CD4-positive, alpha-beta T cell (primary cell): Measurements from ENCODE around the gene PRKCB. TPM values are rescaled to one million over a fixed set of nuclear protein-coding genes. Genes with fewer than 3 reads are reported as not detected.

Experiments used
- ATAC-seq: fragments of 200-7000 bp; cut with Tn5 transposase; one replicate; pipeline ENCODE4 v1.10.0; 2022; ENCODE audit warnings: mild to moderate bottlenecking; ENCODE audit not compliant: poor library complexity
- CTCF ChIA-PET: fragments of 350-600 bp; sonication (Branson Sonifier 250); formaldehyde crosslinking; loops from one replicate; lab custom pipeline; 2021; ENCODE audit warnings: antibody characterized with exemption, inconsistent platforms; lab: Charles Lee
- POLR2A ChIA-PET: fragments of 350-600 bp; sonication (Branson Sonifier 250); formaldehyde crosslinking; loops from one replicate; lab custom pipeline; 2021; ENCODE audit warnings: antibody characterized with exemption, inconsistent platforms; lab: Charles Lee
- DNase-seq, 14 experiments: peaks; one replicate each; pipeline ENCODE4 v3.0.0-alpha.2; 2013 to 2020; ENCODE audit warnings: mixed read lengths in 2 of 14
- H3K27ac ChIP-seq, 2 donors: one replicate each; pipeline versions ENCODE4 v1.5.1 to v1.7.0; 2013; ENCODE audit warnings: low read length in 2 of 2, low read depth in 1 of 2, mild to moderate bottlenecking in 1 of 2
- H3K27me3 ChIP-seq, 2 experiments: 1 replicate in 1 of 2; 2 replicates in 1 of 2; pipeline versions ENCODE4 v1.6.1 to v1.7.0; 2013; ENCODE audit warnings: low read length in 2 of 2, control low read depth in 1 of 2, mild to moderate bottlenecking in 1 of 2, moderate library complexity in 1 of 2; ENCODE audit not compliant: insufficient read depth in 2 of 2, control insufficient read depth in 1 of 2
- H3K36me3 ChIP-seq: one replicate; pipeline ENCODE4 v1.6.1; 2013; ENCODE audit warnings: low read length, control low read depth; ENCODE audit not compliant: insufficient read depth
- H3K4me1 ChIP-seq: one replicate; pipeline ENCODE4 v1.6.1; 2013; ENCODE audit warnings: low read length, control low read depth; ENCODE audit not compliant: insufficient read depth
- H3K4me3 ChIP-seq: one replicate; pipeline ENCODE4 v1.5.1; 2013; ENCODE audit warnings: mild to moderate bottlenecking, low read length, moderate library complexity
- H3K9me3 ChIP-seq, 2 experiments: 1 replicate in 1 of 2; 2 replicates in 1 of 2; pipeline versions ENCODE4 v1.6.1 to v1.7.0; 2013; ENCODE audit warnings: low read length in 2 of 2, mild to moderate bottlenecking in 2 of 2, control low read depth in 1 of 2, moderate library complexity in 1 of 2; ENCODE audit not compliant: control insufficient read depth in 1 of 2, insufficient read depth in 1 of 2
- H3K27ac Mint-ChIP-seq: one replicate; pipeline ENCODE4 v1.8.0; 2020; ENCODE audit warnings: mixed read lengths
- H3K27me3 Mint-ChIP-seq: one replicate; pipeline ENCODE4 v1.8.0; 2021; ENCODE audit warnings: mixed read lengths
- H3K36me3 Mint-ChIP-seq: one replicate; pipeline ENCODE4 v1.8.0; 2021; ENCODE audit warnings: low read depth, mixed read lengths
- H3K4me1 Mint-ChIP-seq: one replicate; pipeline ENCODE4 v1.8.0; 2021; ENCODE audit warnings: low read depth, mixed read lengths
- H3K4me3 Mint-ChIP-seq: one replicate; pipeline ENCODE4 v1.8.0; 2020; ENCODE audit warnings: mild to moderate bottlenecking, mixed read lengths
- H3K9me3 Mint-ChIP-seq: one replicate; pipeline ENCODE4 v1.8.0; 2020; ENCODE audit warnings: mixed read lengths
- intact Hi-C, 2 experiments: fragments of 100-400 bp; cut with DNase I in 1 of 2; cut with micrococcal nuclease in 1 of 2; formaldehyde crosslinking; loops; one replicate each; pipeline versions ENCODE4 v1.15.1 to v1.9.0; 2023 to 2025; cut with DNase I, micrococcal nuclease
- total RNA-seq, 174 experiments: library from RNA in 2 of 174; stranded (reverse) in 2 of 174; gene quantifications; one replicate each; pipeline ENCODE4 v1.2.3 and lab custom pipeline; 2021 to 2026
- TF ChIP-seq, protein P1 (sequence below): fragments of 200-600 bp; IDR thresholded peaks from one replicate; pipeline ENCODE4 v1.8.0; 2022; ENCODE audit warnings: antibody characterized with exemption, mild to moderate bottlenecking

The PRKCB gene
- total RNA-seq, 2 experiments from 2014 or later: 64.7 TPM

DNA sequence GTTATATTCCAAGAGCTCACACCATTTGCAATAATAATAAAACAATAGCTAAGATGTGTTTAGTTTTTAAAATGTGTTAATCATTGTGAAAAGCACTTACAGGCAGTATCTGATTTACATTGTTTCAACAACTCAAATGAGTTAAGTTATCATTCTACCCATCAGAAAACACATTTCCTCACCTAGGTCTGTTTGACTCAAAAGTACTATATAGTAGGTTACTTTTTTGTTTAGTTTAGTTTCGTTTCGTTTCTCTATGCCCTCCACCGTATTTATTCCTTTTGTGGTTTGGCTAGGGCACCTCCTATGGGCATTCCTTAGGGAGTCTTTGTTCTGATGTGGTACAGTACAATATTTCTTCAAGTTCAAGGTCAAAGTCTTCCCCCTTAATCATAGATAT is 201.6 kb downstream of the PRKCB start:
- no peak for ATAC-seq
- Mint-ChIP-seq H3K9me3 (peaks cover 2% of the 10 kb centered on the region), H3K27me3 (no peaks in the 10 kb centered on the region), H3K36me3 (peaks cover 72% of the 10 kb centered on the region), H3K4me3 (no peak overlapping the region), H3K27ac (no peak overlapping the region), H3K4me1 (peaks cover 48% of the 10 kb centered on the region)
- Histone ChIP-seq H3K4me3 (no peak overlapping the region), H3K27me3 (no peaks in the 10 kb centered on the region), H3K27ac (no peak overlapping the region), H3K9me3 (no peaks in the 10 kb centered on the region), H3K36me3 (peaks cover 32% of the 10 kb centered on the region), H3K4me1 (peaks cover 36% of the 10 kb centered on the region)
- CTCF ChIA-PET: interaction anchor here (1.3 to 2.3 kb wide), 4 partner anchors 22 to 234 kb away, joined by 3 to 10 read pairs (median 6); no protein-coding TSS in a partner anchor
- intact Hi-C loops: loop anchor here (2.0 to 10.0 kb wide), 3 partner anchors 27 to 363 kb away; partner anchors contain the start of gene PLK1 (in 1 of the 2)
- no peak for DNase-seq
- TF ChIP-seq, protein P1, sequence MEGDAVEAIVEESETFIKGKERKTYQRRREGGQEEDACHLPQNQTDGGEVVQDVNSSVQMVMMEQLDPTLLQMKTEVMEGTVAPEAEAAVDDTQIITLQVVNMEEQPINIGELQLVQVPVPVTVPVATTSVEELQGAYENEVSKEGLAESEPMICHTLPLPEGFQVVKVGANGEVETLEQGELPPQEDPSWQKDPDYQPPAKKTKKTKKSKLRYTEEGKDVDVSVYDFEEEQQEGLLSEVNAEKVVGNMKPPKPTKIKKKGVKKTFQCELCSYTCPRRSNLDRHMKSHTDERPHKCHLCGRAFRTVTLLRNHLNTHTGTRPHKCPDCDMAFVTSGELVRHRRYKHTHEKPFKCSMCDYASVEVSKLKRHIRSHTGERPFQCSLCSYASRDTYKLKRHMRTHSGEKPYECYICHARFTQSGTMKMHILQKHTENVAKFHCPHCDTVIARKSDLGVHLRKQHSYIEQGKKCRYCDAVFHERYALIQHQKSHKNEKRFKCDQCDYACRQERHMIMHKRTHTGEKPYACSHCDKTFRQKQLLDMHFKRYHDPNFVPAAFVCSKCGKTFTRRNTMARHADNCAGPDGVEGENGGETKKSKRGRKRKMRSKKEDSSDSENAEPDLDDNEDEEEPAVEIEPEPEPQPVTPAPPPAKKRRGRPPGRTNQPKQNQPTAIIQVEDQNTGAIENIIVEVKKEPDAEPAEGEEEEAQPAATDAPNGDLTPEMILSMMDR: no peak
- POLR2A ChIA-PET: no interaction called here

DNA sequence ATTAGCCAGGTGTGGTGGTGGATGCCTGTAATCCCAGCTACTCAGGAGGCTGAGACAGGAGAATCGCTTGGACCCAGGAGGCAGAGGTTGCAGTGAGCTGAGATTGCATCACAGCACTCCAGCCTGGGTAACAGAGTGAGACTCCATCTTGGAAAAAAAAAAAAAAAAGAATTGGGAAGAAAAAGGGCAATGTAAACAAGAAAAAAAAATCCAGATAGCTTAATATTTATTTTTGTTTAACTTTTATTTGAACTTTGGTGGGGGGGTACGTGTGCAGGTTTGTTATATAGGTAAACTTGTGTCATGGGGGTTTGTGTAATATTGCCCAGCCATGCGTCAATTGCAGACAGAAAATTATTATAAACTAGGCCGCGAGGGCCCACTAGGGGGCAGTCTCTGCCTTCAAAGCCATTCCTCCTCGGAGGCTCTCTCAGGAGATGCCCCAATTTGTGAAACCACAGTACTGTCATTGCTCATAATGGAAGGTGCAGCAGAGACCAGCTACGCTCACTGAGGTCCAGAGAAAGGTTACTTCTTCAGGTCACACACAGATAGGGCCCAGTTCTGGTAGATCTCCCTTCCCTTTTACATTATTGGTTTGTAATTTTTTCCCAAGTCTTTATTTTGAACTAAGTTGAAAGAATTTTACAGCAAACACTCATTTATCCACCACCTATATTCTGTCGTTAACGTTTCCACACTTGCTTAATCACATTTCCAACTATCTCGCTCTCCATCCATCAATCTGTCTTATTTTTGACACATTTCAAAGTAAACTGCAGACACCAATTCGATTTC is 206.2 kb downstream of the PRKCB start:
- H3K36me3 Mint-ChIP-seq: peaks cover 68% of the 10 kb centered on the region
- ChIA-PET CTCF (interaction anchor here (1.3 to 2.4 kb wide), 3 partner anchors 8 to 239 kb away, joined by 3 to 7 read pairs (median 3); no protein-coding TSS in a partner anchor), POLR2A (interaction anchor here (0.7 kb wide), 1 partner anchor 32 kb away, joined by 3 read pairs; no protein-coding TSS in a partner anchor)
- no peak overlapping the region for H3K4me3 Mint-ChIP-seq
- peak; percentile 50 to 82 (median 68) for DNase-seq
- peak; percentile 78 for ATAC-seq
- intact Hi-C loops: loop anchor here (1.0 to 2.0 kb wide), 2 partner anchors 211 to 463 kb away; no protein-coding TSS in a partner anchor
- no peak overlapping the region for H3K27ac Mint-ChIP-seq
- Histone ChIP-seq H3K4me3 (no peak overlapping the region), H3K27ac (no peak overlapping the region), H3K27me3 (no peaks in the 10 kb centered on the region), H3K4me1 (no peaks in the 10 kb centered on the region), H3K9me3 (no peaks in the 10 kb centered on the region), H3K36me3 (peaks cover 38% of the 10 kb centered on the region)
- H3K4me1 Mint-ChIP-seq: peaks cover 8% of the 10 kb centered on the region
- H3K9me3 Mint-ChIP-seq: no peaks in the 10 kb centered on the region
- H3K27me3 Mint-ChIP-seq: no peaks in the 10 kb centered on the region
- TF ChIP-seq, protein P1: peak; percentile 71

DNA sequence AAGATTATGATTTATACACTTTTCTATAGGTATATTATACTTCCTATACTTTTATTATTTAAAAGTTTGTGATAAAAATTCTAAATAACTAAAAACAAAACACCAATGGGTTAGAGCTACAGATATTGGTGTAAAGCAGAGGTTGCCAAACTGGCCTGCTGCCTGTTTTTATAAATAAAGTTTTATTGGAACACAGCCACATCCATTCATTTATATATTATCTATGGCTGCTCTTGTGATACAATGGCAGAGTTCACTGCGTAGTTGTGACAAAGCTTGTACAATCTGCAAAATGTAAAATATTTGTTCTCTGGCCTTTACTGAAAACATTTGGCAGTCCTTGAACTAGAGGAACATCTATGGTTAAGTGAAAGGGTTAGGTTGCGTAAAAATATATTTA is 208.7 kb downstream of the PRKCB start:
- Histone ChIP-seq H3K4me1 (peaks cover 4% of the 10 kb centered on the region), H3K36me3 (peaks cover 36% of the 10 kb centered on the region), H3K9me3 (no peaks in the 10 kb centered on the region), H3K4me3 (no peak overlapping the region), H3K27me3 (no peaks in the 10 kb centered on the region), H3K27ac (no peak overlapping the region)
- H3K4me3 Mint-ChIP-seq: no peak overlapping the region
- H3K36me3 Mint-ChIP-seq: peaks cover 71% of the 10 kb centered on the region
- H3K27ac Mint-ChIP-seq: no peak overlapping the region
- peaks cover 15% of the 10 kb centered on the region for H3K4me1 Mint-ChIP-seq
- TF ChIP-seq, protein P1: no peak
- ATAC-seq (no peak), DNase-seq (no peak)
- H3K9me3 Mint-ChIP-seq: no peaks in the 10 kb centered on the region
- POLR2A ChIA-PET: no interaction called here
- intact Hi-C loops: no loop called here
- no peaks in the 10 kb centered on the region for H3K27me3 Mint-ChIP-seq
- CTCF ChIA-PET: interaction anchor here (1.4 kb wide), 1 partner anchor 26 kb away, joined by 5 read pairs; no protein-coding TSS in a partner anchor
